IMR-90 (cell line): Measurements from ENCODE around the gene TOR1A. TPM values are rescaled to one million over a fixed set of nuclear protein-coding genes. Genes with fewer than 3 reads are reported as not detected.

Source experiments
- ATAC-seq: fragments of 200-7000 bp; cut with Tn5 transposase; 2 replicates; pipeline ENCODE4 v1.9.1; 2020; ENCODE audit warnings: low read depth, mild to moderate bottlenecking, moderate library complexity
- BruUV-seq: library from RNA; stranded (reverse); fragments of 400-500 nt; replicated peaks from 2 replicates; lab custom pipeline; 2021; lab: Mats Ljungman, UMichigan
- CTCF ChIA-PET: fragments of 300-600 bp; formaldehyde crosslinking; extraction: SDS; loops from one replicate; lab custom pipeline; 2021; ENCODE audit warnings: antibody characterized with exemption; lab: Yijun Ruan, JAX
- POLR2A ChIA-PET: fragments of 300-600 bp; sonication (Branson Sonifier 250); formaldehyde crosslinking; loops from one replicate; lab custom pipeline; 2022; ENCODE audit warnings: antibody characterized with exemption; ENCODE audit not compliant: unreplicated experiment; lab: Charles Lee
- DNase-seq: peaks from one replicate; pipeline ENCODE4 v3.0.0; 2013
- H2AFZ ChIP-seq: replicated peaks from 2 replicates; pipeline ENCODE3; 2013; ENCODE audit warnings: low read length, mild to moderate bottlenecking; ENCODE audit not compliant: poor library complexity
- H2AK5ac ChIP-seq: 2 replicates; pipeline ENCODE4 v1.6.1; 2013; ENCODE audit warnings: low read depth, low read length, inconsistent platforms
- H2AK9ac ChIP-seq: replicated peaks from 2 replicates; pipeline ENCODE3; 2013; ENCODE audit warnings: mild to moderate bottlenecking, low read depth, low read length, moderate library complexity; ENCODE audit not compliant: poor library complexity
- H2BK120ac ChIP-seq: 2 replicates; pipeline ENCODE4 v1.6.1; 2013; ENCODE audit warnings: low read depth, low read length, inconsistent platforms
- H2BK15ac ChIP-seq: 3 replicates; pipeline ENCODE4 v1.6.1; 2013; ENCODE audit warnings: low read depth, low read length, inconsistent platforms
- H2BK20ac ChIP-seq: 2 replicates; pipeline ENCODE4 v1.6.1; 2013; ENCODE audit warnings: low read depth, mild to moderate bottlenecking, inconsistent platforms, low read length, moderate library complexity
- H2BK5ac ChIP-seq: 2 replicates; pipeline ENCODE4 v1.6.1; 2013; ENCODE audit warnings: mild to moderate bottlenecking, low read depth, low read length, inconsistent platforms; ENCODE audit not compliant: poor library complexity, severe bottlenecking
- H3K14ac ChIP-seq: replicated peaks from 2 replicates; pipeline ENCODE4 v1.6.1; 2013; ENCODE audit warnings: low read depth, low read length, inconsistent platforms
- H3K18ac ChIP-seq: 2 replicates; pipeline ENCODE4 v1.6.1; 2013; ENCODE audit warnings: low read depth, low read length, control low read depth
- H3K23ac ChIP-seq: 2 replicates; pipeline ENCODE4 v1.6.1; 2013; ENCODE audit warnings: low read depth, low read length, inconsistent platforms
- H3K27ac ChIP-seq: 2 replicates; pipeline ENCODE4 v1.5.1; 2013; ENCODE audit warnings: mild to moderate bottlenecking, control low read depth, low read length; ENCODE audit not compliant: insufficient read depth
- H3K27me3 ChIP-seq: 2 replicates; pipeline ENCODE4 v1.6.1; 2013; ENCODE audit warnings: low read length; ENCODE audit not compliant: control insufficient read depth, insufficient read depth
- H3K36me3 ChIP-seq: 2 replicates; pipeline ENCODE4 v1.6.1; 2013; ENCODE audit warnings: low read length, mixed read lengths; ENCODE audit not compliant: control insufficient read depth, insufficient read depth
- H3K4ac ChIP-seq: 2 replicates; pipeline ENCODE4 v1.6.1; 2013; ENCODE audit warnings: low read depth, low read length, inconsistent platforms
- H3K4me1 ChIP-seq: 2 replicates; pipeline ENCODE4 v1.6.1; 2013; ENCODE audit warnings: low read length, mixed read lengths; ENCODE audit not compliant: control insufficient read depth, insufficient read depth
- H3K4me2 ChIP-seq: 2 replicates; pipeline ENCODE4 v1.6.1; 2013; ENCODE audit warnings: low read depth, mild to moderate bottlenecking, control low read depth, low read length, moderate library complexity
- H3K4me3 ChIP-seq: 2 replicates; pipeline ENCODE4 v1.5.1; 2013; ENCODE audit warnings: low read depth, mild to moderate bottlenecking, control low read depth, low read length, moderate library complexity; ENCODE audit not compliant: insufficient read depth
- H3K56ac ChIP-seq: 2 replicates; pipeline ENCODE4 v1.6.1; 2013; ENCODE audit warnings: low read length, inconsistent platforms; ENCODE audit not compliant: insufficient read depth; ENCODE audit errors: extremely low read depth
- H3K79me1 ChIP-seq, 2 experiments: 2 replicates each; pipeline ENCODE4 v1.6.1; 2013; ENCODE audit warnings: low read length in 2 of 2, inconsistent platforms in 1 of 2, low read depth in 1 of 2
- H3K9ac ChIP-seq: 2 replicates; pipeline ENCODE4 v1.6.1; 2013; ENCODE audit warnings: low read depth, low read length, control low read depth
- H3K9me1 ChIP-seq: 2 replicates; pipeline ENCODE4 v1.6.1; 2013; ENCODE audit warnings: low read length, inconsistent platforms; ENCODE audit not compliant: insufficient read depth
- H3K9me3 ChIP-seq: 2 replicates; pipeline ENCODE4 v1.6.1; 2013; ENCODE audit warnings: low read length; ENCODE audit not compliant: control insufficient read depth, insufficient read depth
- H4K20me1 ChIP-seq: 2 replicates; pipeline ENCODE4 v1.6.1; 2013; ENCODE audit warnings: low read length, inconsistent platforms; ENCODE audit not compliant: insufficient read depth
- H4K5ac ChIP-seq: 2 replicates; pipeline ENCODE4 v1.6.1; 2013; ENCODE audit warnings: mild to moderate bottlenecking, low read depth, low read length, control low read depth
- H4K8ac ChIP-seq, 2 experiments: 2 replicates each; pipeline ENCODE4 v1.6.1; 2013; ENCODE audit warnings: low read depth in 2 of 2, low read length in 2 of 2, control low read depth in 1 of 2, inconsistent platforms in 1 of 2
- H4K91ac ChIP-seq: 2 replicates; pipeline ENCODE4 v1.6.1; 2013; ENCODE audit warnings: low read depth, low read length, inconsistent platforms; ENCODE audit not compliant: insufficient read depth
- BHLHE40 ChIP-seq: fragments of 150-350 bp; IDR thresholded peaks from 2 replicates; pipeline ENCODE4 v1.6.1; 2016; ENCODE audit warnings: mild to moderate bottlenecking, low read depth, low read length
- CHD1 ChIP-seq: IDR thresholded peaks from 2 replicates; pipeline ENCODE4 v1.6.1; 2012; ENCODE audit warnings: low read depth, low read length, improper control_type of control experiment
- CTCF ChIP-seq: conservative IDR thresholded peaks from 2 replicates; pipeline ENCODE4 v1.5.1; 2012; ENCODE audit warnings: mild to moderate bottlenecking, low read depth, low read length, improper control_type of control experiment
- ELK1 ChIP-seq: fragments of 150-350 bp; IDR thresholded peaks from 2 replicates; pipeline ENCODE4 v1.6.1; 2016; ENCODE audit warnings: low read depth, mild to moderate bottlenecking, low read length, moderate library complexity, borderline replicate concordance
- FOS ChIP-seq: fragments of 150-350 bp; IDR thresholded peaks from 2 replicates; pipeline ENCODE4 v1.6.1; 2016; ENCODE audit warnings: low read depth, low read length
- MAFK ChIP-seq: IDR thresholded peaks from 2 replicates; pipeline ENCODE4 v1.6.1; 2012; ENCODE audit warnings: low read depth, low read length, improper control_type of control experiment
- MAZ ChIP-seq: IDR thresholded peaks from 2 replicates; pipeline ENCODE4 v1.6.1; 2012; ENCODE audit warnings: low read depth, mild to moderate bottlenecking, low read length, improper control_type of control experiment, moderate library complexity, borderline replicate concordance
- MXI1 ChIP-seq: IDR thresholded peaks from 2 replicates; pipeline ENCODE4 v1.6.1; 2012; ENCODE audit warnings: low read depth, mild to moderate bottlenecking, low read length, moderate library complexity, borderline replicate concordance
- NFE2L2 ChIP-seq: fragments of 150-350 bp; IDR thresholded peaks from 2 replicates; pipeline ENCODE4 v1.6.1; 2016; ENCODE audit warnings: low read depth, mild to moderate bottlenecking, low read length
- POLR2A ChIP-seq: IDR thresholded peaks from 2 replicates; pipeline ENCODE4 v1.6.1; 2012; ENCODE audit warnings: mild to moderate bottlenecking, low read depth, low read length
- RCOR1 ChIP-seq: IDR thresholded peaks from 2 replicates; pipeline ENCODE4 v1.6.1; 2012; ENCODE audit warnings: mild to moderate bottlenecking, low read length, improper control_type of control experiment; ENCODE audit not compliant: insufficient replicate concordance
- RFX5 ChIP-seq: IDR thresholded peaks from 2 replicates; pipeline ENCODE4 v1.8.0; 2012; ENCODE audit warnings: low read depth, mild to moderate bottlenecking, low read length, moderate library complexity
- SMC3 ChIP-seq: fragments of 150-350 bp; IDR thresholded peaks from 2 replicates; pipeline ENCODE4 v1.6.1; 2016; ENCODE audit warnings: low read depth, mild to moderate bottlenecking, antibody characterized with exemption, low read length, moderate library complexity
- USF2 ChIP-seq: fragments of 150-350 bp; IDR thresholded peaks from 2 replicates; pipeline ENCODE4 v1.6.1; 2017; ENCODE audit warnings: mild to moderate bottlenecking, antibody characterized with exemption, low read length, low read depth
- WGBS, 2 experiments: methylation state at CpG; one replicate each; pipeline versions ENCODE4 v1.1.5 to v1.1.7; 2013; ENCODE audit warnings: missing lambda C conversion rate in 2 of 2; ENCODE audit not compliant: insufficient read length in 1 of 2; ENCODE audit errors: extremely low coverage in 2 of 2; 5-methylcytosine and 5-hydroxymethylcytosine counted together
- dilution Hi-C: fragments of 300-500 bp; cut with HindIII; formaldehyde crosslinking; loops from one replicate; pipeline ENCODE4 v1.14.3; 2018; ENCODE audit warnings: low sequenced_read_pairs; ENCODE audit not compliant: unreplicated experiment
- in situ Hi-C: fragments of 300-500 bp; cut with MboI; formaldehyde crosslinking; loops from 3 replicates; pipeline ENCODE4 v1.14.3; 2019; ENCODE audit warnings: low sequenced_read_pairs, inconsistent platforms, mixed read lengths
- intact Hi-C: fragments of 100-400 bp; cut with micrococcal nuclease; formaldehyde crosslinking; loops from 2 replicates; pipeline ENCODE4 v1.10.0; 2022
- polyA plus RNA-seq, 3 experiments: library from polyadenylated mRNA; depleted of rRNA; stranded (reverse); fragments of >200 nt; gene quantifications; 2 replicates each; pipeline ENCODE4 v1.2.3, GENCODE V29; 2012; ENCODE audit warnings: low replicate concordance in 1 of 3
- total RNA-seq: library from RNA; depleted of rRNA; stranded (reverse); fragments of >200 nt; gene quantifications from 2 replicates; pipeline ENCODE4 v1.2.3, GENCODE V29; 2012

TOR1A gene
- total and polyA plus RNA-seq, 2 of the 4 experiments (the other 2 are of a cell fraction): 27.1 to 74.2 TPM

GRCh38 chr9:129816501-129817435 lies 7.2 kb downstream of the TOR1A start:
- Histone ChIP-seq H4K91ac (no peak overlapping the region), H3K4me2 (no peak overlapping the region), H3K36me3 (peaks cover 60% of the 10 kb centered on the region), H2BK5ac (no peak overlapping the region), H3K14ac (no peak overlapping the region), H2AK9ac (no peak overlapping the region), H3K23ac (no peak overlapping the region), H3K56ac (no peak overlapping the region), H3K9me1 (no peaks in the 10 kb centered on the region), H4K5ac (no peak overlapping the region), H3K9ac (no peak overlapping the region), H3K4me3 (no peak overlapping the region), H4K20me1 (0 out of 2 replicates have a peak, but pooled peaks cover 4% of the 10 kb centered on the region), H3K4ac (no peak overlapping the region), H3K18ac (no peak overlapping the region), H3K27ac (no peak overlapping the region), H3K4me1 (no peaks in the 10 kb centered on the region), H2BK120ac (no peak overlapping the region), H2AFZ (no peak overlapping the region), H2BK15ac (no peak overlapping the region), H3K9me3 (no peaks in the 10 kb centered on the region), H3K27me3 (no peaks in the 10 kb centered on the region), H2BK20ac (no peak overlapping the region), H3K79me1 (peaks cover 13 to 46% of the 10 kb centered on the region in 2 experiments; a peak in 3 of 4 replicates), H4K8ac (no peak overlapping the region), H2AK5ac (no peak overlapping the region)
- no TSS peak for BruUV-seq
- intact Hi-C loops: no loop called here
- DNase-seq: no peak
- WGBS, 2 experiments: 100% methylated on average over 3 of the region's 14 CpGs; no CpG with 5 or more reads in 1 of the 2 experiments
- in situ Hi-C loops: no loop called here
- ChIA-PET POLR2A (interaction anchor here (0.7 kb wide), 1 partner anchor 591 kb away, joined by 3 read pairs; no protein-coding TSS in a partner anchor), CTCF (no interaction called here)
- ATAC-seq: no peak
- dilution Hi-C loops: no loop called here
- TF ChIP-seq RFX5: no peak
- no peak for TF ChIP-seq BHLHE40
- no peak for TF ChIP-seq MAFK
- no peak for TF ChIP-seq CHD1
- no peak for TF ChIP-seq CTCF
- no peak for TF ChIP-seq NFE2L2
- no peak for TF ChIP-seq POLR2A
- no peak for TF ChIP-seq MXI1
- TF ChIP-seq ELK1: no peak
- TF ChIP-seq FOS: no peak
- TF ChIP-seq SMC3: no peak
- TF ChIP-seq MAZ: no peak
- no peak for TF ChIP-seq RCOR1
- no peak for TF ChIP-seq USF2
